GM13977 (cell line): ENCODE data around the gene APLNR.
"Not testable (repeated sequence)": the region's sequence is repeated elsewhere in the genome, so short reads cannot be mapped to it uniquely, and the experiment has no call there.

Source experiments
- DNase-seq: peaks from one replicate; pipeline ENCODE4 v3.0.0; 2012; ENCODE audit warnings: low spot score
- CTCF ChIP-seq: IDR thresholded peaks from 2 replicates; pipeline ENCODE4 v1.5.1; 2012; ENCODE audit warnings: mild to moderate bottlenecking, control low read depth; ENCODE audit not compliant: insufficient read depth; ENCODE audit errors: extremely low read depth, missing control alignments
- in situ Hi-C: fragments of 300-500 bp; cut with MboI; formaldehyde crosslinking; loops from one replicate; pipeline ENCODE4 v1.12.0; 2022; ENCODE audit warnings: low sequenced_read_pairs, low pct_unique_long_range_greater_than_20kb, mixed read lengths, inconsistent platforms; ENCODE audit not compliant: unreplicated experiment

APLNR gene

DNA sequence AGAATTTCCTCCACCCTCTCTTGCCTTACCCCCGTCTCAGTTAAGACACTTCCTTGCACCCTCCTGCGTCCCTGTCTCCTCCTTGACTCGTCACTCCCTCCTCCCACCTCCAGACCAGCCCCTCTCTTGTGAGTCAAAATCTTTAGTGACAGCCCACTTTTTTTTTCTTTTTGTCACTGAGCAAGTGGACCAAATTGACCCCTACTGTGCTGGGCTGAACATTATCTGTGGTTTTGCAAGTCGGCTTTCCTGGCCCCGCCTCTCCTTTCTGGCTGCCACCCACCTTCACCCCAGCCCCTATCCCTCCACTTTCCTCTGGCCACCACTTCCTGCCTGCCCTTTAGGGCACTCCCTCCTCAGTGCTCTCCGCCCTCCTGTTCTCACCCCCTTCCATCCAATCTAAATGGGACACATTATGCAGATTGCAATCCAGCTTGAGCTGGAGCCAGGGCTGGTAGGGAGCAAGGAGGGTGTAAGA lies at the start of gene APLNR:
Gene APLNR, minus strand, starts transcription at position 47 of the 478 bp plus-strand sequence. CDS start 246 bp downstream, outside the sequence.
- TF ChIP-seq CTCF, result no peak
- DNase-seq, result no peak
- in situ Hi-C loops, result no loop called here

DNA sequence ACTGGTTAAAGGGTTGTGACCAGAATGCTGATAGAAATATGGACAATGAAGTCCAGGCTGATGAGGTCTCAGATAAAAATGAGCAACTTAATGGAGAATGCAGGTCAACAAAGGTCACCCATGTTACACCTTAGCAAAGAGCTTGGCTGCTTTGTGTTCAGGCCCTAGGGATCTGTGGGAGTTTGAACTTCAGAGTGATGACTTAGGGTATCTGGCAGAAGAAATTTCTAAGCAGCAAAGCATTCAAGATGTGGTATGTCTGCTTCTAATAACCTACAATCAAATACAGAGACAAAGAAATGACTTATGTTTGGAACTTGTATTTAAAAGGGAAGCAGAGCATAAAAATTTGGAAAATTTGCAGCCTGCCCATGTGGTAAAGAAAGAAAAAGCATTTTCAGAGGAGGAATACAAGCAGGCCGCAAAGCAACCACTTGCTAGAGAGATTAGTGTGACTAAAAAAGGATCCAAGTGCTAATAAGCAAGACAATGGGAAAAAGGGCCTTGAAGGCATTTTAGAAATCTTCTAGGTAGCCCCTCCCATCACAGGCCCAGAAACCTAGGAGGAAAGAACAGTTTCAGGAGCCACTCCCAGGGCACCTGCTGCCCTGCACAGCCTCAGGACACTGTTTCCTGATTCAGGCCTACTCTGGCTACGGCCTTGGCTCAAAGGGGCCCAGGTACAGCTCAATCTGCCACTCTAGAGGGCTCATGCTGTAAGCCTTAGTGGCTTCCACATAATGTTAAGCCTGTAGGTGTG lies 46.4 kb upstream of the APLNR start:
- DNase-seq, result no peak
- in situ Hi-C loops, result no loop called here
- no peak for TF ChIP-seq CTCF

- in situ Hi-C loops, DNase-seq: not testable (repeated sequence)
Measured at GRCh38 chr11:57281546-57281945, 44.5 kb upstream of the APLNR start.

DNA sequence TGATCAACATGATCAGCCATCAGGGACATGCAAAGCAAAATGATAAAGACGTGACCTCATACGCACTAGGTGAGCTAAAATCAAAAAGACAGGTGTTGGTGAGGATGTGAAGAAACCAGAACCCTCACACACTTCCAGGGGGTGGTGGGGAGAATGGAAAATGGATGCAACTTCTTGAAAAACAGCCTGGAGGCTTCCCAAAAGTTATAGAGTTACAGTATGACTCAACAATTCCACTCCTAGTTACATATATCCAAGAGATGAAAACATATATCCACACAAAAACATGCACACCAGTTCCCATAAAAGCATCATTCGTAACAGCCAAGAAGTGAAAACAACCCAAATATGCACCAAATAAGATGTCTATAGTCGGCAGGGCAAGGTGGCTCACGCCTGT lies 42.1 kb upstream of the APLNR start:
- DNase-seq, result no peak
- in situ Hi-C loops, result no loop called here
- TF ChIP-seq CTCF, result no peak

DNA sequence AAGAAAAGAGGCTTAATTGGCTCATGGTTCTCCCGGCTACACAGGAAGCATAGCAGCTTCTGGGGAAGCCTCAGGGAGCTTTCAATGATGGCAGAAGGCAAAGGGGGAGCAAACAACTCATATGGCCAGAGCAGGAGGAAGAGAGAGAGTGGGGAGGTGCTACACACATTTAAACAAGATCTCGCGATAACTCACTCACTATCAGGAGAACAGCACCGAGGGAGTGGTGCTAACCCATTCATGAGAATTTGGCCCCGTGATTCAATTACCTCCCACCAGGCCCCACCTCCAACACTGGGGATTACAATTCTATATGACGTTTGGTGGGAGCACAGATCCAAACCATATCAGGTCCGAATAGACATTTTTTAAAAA lies 41.7 kb upstream of the APLNR start:
- in situ Hi-C loops, result no loop called here
- no peak for DNase-seq
- no peak for TF ChIP-seq CTCF

DNA sequence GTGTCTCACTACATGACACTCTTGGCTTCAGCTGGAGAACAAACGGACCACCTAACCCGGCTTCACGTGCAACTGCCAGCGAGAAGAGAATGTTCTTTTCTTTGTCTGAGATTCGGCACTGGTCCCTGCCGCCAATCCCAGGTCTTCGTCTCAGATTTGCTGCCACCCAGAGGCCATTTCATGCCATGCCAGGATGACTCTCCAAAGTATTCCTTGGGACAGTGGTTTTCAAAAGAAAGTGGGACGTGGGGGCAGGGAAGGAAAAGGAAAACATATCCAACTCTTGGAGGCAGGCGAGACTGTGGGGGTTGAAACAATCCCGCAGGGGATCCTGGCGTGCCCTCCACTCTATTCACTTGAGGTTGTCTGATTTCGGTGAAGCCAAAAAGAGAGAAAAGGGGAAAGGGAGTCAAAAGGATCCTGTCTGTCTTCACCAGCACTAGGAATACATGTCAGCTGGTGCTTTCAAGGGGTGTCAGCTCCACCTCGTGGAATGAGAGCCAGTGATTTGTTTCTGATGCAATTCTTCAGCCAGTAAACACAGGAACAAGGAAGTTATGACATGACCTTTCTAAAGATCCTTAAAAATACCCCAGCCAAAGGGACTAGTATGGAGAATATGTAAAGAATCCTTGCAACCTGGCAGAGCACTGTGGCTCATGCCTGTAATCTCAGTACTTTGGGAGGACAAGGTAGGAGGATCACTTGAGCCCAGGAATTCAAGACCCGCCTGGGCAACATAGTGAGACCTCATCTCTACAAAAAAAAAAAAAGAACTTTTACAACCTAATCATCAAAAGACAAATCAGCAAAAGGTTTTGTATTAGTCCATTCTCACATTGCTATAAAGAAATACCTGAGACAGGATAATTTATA lies 41.0 kb upstream of the APLNR start:
- in situ Hi-C loops, result no loop called here
- peak; percentile 87 for TF ChIP-seq CTCF
- DNase-seq, result no peak
